Measurements from ENCODE around the gene NPIPB12.
"Not testable (repeated sequence)": the region's sequence is repeated elsewhere in the genome, so short reads cannot be mapped to it uniquely, and the experiment has no call there.

The NPIPB12 gene

GRCh38 chr16:29506308-29506707 is at the start of gene NPIPB12:
Gene NPIPB12 (minus strand): TSS chr16:29506408.
- DNase-seq (ENCODE audit: low spot score): not testable (repeated sequence)

- not testable (repeated sequence) for DNase-seq (ENCODE audit: low spot score)
Measured at GRCh38 chr16:29521520-29521919, 15.3 kb upstream of the NPIPB12 start.

- DNase-seq (ENCODE audit: low spot score): not testable (repeated sequence)
Measured at GRCh38 chr16:29482276-29482675, 23.9 kb downstream of the NPIPB12 start.

GRCh38 chr16:29472065-29472464 is 34.1 kb downstream of the NPIPB12 start:
- not testable (repeated sequence) for DNase-seq (ENCODE audit: low spot score)

- not testable (repeated sequence) for DNase-seq (ENCODE audit: low spot score)
Measured at GRCh38 chr16:29469660-29470059, 36.5 kb downstream of the NPIPB12 start.

- not testable (repeated sequence) for DNase-seq (ENCODE audit: low spot score)
Measured at GRCh38 chr16:29467654-29468366, 38.4 kb downstream of the NPIPB12 start.

GRCh38 chr16:29466904-29467303 is 39.3 kb downstream of the NPIPB12 start:
- not testable (repeated sequence) for DNase-seq (ENCODE audit: low spot score)

- not testable (repeated sequence) for DNase-seq (ENCODE audit: low spot score)
Measured at GRCh38 chr16:29465985-29466824, 40.0 kb downstream of the NPIPB12 start.

GRCh38 chr16:29460647-29461030 is 45.6 kb downstream of the NPIPB12 start:
- not testable (repeated sequence) for DNase-seq (ENCODE audit: low spot score)

- DNase-seq (ENCODE audit: low spot score): not testable (repeated sequence)
Measured at GRCh38 chr16:29459706-29460646, 46.2 kb downstream of the NPIPB12 start, which contains the start of gene SULT1A4. Gene SULT1A4 (plus strand): TSS chr16:29459913. CDS start chr16:29461386, 1,473 bp downstream.

- not testable (repeated sequence) for DNase-seq (ENCODE audit: low spot score)
Measured at GRCh38 chr16:29457660-29458059, 48.5 kb downstream of the NPIPB12 start.

GRCh38 chr16:29454828-29455227 is 51.4 kb downstream of the NPIPB12 start:
- DNase-seq (ENCODE audit: low spot score): not testable (repeated sequence)

- DNase-seq (ENCODE audit: low spot score): not testable (repeated sequence)
Measured at GRCh38 chr16:29454269-29454668, 51.9 kb downstream of the NPIPB12 start, which contains the start of the genes BOLA2 and SLX1B. Gene BOLA2 (minus strand): TSS chr16:29454351. CDS start chr16:29454253, 98 bp downstream. Gene SLX1B (plus strand): TSS chr16:29454533.

GRCh38 chr16:29453754-29454153 is 52.5 kb downstream of the NPIPB12 start:
- DNase-seq (ENCODE audit: low spot score): not testable (repeated sequence)
